MCF 10A (cell line): Measurements from ENCODE around the gene MIB1. TPM values are rescaled to one million over a fixed set of nuclear protein-coding genes. Genes with fewer than 3 reads are reported as not detected.

Experiments used
- BruUV-seq: library from RNA; stranded (reverse); fragments of 400-500 nt; replicated peaks from 2 replicates; lab custom pipeline; 2021; lab: Mats Ljungman, UMichigan
- CTCF ChIA-PET: fragments of 300-600 bp; sonication (Branson Sonifier 250); formaldehyde crosslinking; extraction: SDS; loops from one replicate; lab custom pipeline; 2021; ENCODE audit warnings: antibody characterized with exemption, inconsistent platforms; lab: Yijun Ruan, JAX
- POLR2A ChIA-PET: fragments of 300-600, 350-650 bp; sonication (Branson Sonifier 250); formaldehyde crosslinking; extraction: SDS; loops from one replicate; lab custom pipeline; 2020; ENCODE audit warnings: antibody characterized with exemption, inconsistent platforms; lab: Yijun Ruan, JAX
- DNase-seq: peaks from one replicate; pipeline ENCODE4 v3.0.0-alpha.2; 2018; ENCODE audit not compliant: unreplicated experiment
- H3K27ac Mint-ChIP-seq: one replicate; pipeline ENCODE4 v1.8.0; 2022; ENCODE audit warnings: mild to moderate bottlenecking, low read depth, mixed read lengths; ENCODE audit not compliant: unreplicated experiment
- H3K27me3 Mint-ChIP-seq: one replicate; pipeline ENCODE4 v1.8.0; 2022; ENCODE audit warnings: mixed read lengths; ENCODE audit not compliant: insufficient read depth, unreplicated experiment
- H3K36me3 Mint-ChIP-seq: one replicate; pipeline ENCODE4 v1.8.0; 2022; ENCODE audit warnings: mild to moderate bottlenecking, moderate library complexity, mixed read lengths; ENCODE audit not compliant: insufficient read depth, unreplicated experiment
- H3K4me1 Mint-ChIP-seq: one replicate; pipeline ENCODE4 v1.8.0; 2022; ENCODE audit warnings: mixed read lengths; ENCODE audit not compliant: insufficient read depth, unreplicated experiment
- H3K4me3 Mint-ChIP-seq: one replicate; pipeline ENCODE4 v1.8.0; 2022; ENCODE audit warnings: mild to moderate bottlenecking, moderate library complexity, mixed read lengths; ENCODE audit not compliant: unreplicated experiment
- H3K9me3 Mint-ChIP-seq: one replicate; pipeline ENCODE4 v1.8.0; 2022; ENCODE audit warnings: mixed read lengths; ENCODE audit not compliant: unreplicated experiment
- CTCF ChIP-seq: fragments of 200-600 bp; IDR thresholded peaks from one replicate; pipeline ENCODE4 v1.8.0; 2022; ENCODE audit warnings: antibody characterized with exemption, mild to moderate bottlenecking; ENCODE audit not compliant: unreplicated experiment
- intact Hi-C: fragments of 100-400 bp; cut with micrococcal nuclease; formaldehyde crosslinking; loops from 2 replicates; pipeline ENCODE4 v1.14.1; 2022
- total RNA-seq: library from RNA; stranded (reverse); gene quantifications from 2 replicates; pipeline ENCODE4 v1.2.3, GENCODE V29; 2022

MIB1 gene
- total RNA-seq, 1 experiment from 2014 or later, result 40.5 TPM

DNA sequence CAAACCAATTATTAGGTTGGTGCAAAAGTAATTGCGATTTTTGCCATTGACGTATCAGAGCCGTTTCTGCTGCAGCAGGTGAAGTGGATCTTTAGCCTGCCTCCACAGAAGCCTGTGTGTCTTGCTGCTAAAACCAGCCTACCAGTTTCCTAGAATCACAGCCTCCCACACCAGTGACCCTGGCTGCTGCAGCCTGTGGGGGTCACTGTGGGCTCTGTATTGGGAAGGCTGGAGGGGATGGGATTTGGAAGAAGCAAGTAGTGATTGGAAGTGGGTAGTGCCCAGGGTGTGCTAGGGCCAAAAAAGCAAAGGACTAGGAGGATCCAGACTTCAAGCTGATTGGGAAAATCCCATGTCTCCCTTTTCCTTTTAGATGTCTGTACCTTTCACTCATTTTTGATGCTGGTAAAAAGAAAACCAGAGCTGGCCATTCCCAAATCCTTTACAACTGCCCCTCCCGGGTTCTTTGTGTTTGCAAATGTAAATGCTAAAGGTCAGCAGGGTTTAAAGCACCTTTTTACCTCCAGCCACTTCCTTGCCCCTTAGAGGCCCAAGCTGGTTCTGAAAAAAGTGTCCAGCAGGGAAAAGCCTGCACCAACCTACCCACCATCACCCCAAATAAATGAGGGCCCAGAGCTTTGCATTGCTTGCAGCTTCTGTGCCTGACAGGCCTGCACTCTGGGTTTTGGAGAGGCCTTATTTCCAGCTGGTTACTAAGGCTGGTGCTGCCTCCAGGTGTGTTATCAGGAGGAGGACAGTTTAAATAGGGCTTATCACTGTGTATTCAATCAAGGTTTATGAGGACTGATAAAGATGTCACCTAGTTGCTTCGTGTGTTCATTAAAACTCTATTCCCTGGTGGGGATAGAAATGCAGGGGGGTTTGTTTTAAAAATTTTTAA lies 172.0 kb downstream of the MIB1 start:
- no peak overlapping the region for H3K4me3 Mint-ChIP-seq
- ChIA-PET POLR2A (no interaction called here), CTCF (interaction anchor here (1.0 kb wide), 1 partner anchor 9 kb away, joined by 3 read pairs; no protein-coding TSS in a partner anchor)
- DNase-seq, result no peak
- no peak overlapping the region for H3K27ac Mint-ChIP-seq
- BruUV-seq, result no TSS peak
- no peaks in the 10 kb centered on the region for H3K36me3 Mint-ChIP-seq
- H3K4me1 Mint-ChIP-seq, result peaks cover 6% of the 10 kb centered on the region
- no peak for TF ChIP-seq CTCF
- no peaks in the 10 kb centered on the region for H3K27me3 Mint-ChIP-seq
- H3K9me3 Mint-ChIP-seq, result no peaks in the 10 kb centered on the region
- intact Hi-C loops, result loop anchor here (5.0 to 10.0 kb wide), 2 partner anchors 790 to 1502 kb away; no protein-coding TSS in a partner anchor

DNA sequence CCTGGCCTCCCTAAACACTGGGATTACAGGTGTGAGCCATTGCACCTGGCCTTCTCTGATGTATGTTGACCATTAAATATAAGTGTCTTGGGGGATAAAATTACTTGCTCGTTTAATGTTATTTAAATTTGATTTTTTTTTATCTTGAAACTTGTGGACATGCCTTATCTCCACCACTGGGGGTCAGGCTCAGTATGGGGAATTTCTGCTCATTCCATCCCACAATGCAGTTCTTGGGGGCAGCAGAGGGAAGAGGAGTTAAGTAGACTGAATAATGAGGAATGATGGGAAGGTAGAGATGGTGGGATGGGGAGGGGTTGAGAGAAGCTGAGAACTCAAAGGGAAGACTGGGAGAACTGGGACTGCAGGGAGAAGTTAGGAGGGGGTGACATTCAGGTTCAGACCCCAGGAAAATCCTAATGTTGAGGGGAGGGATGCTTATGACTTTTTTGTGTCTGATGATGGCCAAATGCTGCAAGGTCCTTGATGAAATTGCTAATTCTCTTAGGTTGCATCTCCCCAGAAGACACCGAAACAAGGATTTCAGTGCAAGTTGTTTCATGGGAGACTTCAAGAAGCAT lies 174.2 kb downstream of the MIB1 start:
- intact Hi-C loops, result loop anchor here (1.0 to 10.0 kb wide), 5 partner anchors 42 to 1500 kb away; no protein-coding TSS in a partner anchor

DNA sequence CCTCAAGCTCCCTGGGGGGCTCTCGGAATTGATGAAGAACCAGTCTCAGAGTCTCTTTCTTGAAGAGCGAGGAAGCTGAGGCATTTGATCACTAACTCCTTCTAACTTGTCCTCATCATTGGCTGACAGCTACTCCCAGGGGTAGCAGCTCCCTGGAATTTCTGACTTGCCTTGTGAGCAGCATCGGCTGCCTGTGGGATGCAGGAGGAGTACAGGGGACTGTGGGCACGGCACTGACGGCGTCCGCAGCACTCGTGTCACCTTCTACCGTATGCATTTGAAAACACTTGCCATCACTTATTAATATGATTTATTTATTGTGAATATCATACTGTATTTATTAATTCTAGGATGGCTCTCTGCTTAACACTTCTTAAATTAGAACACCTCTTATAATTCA lies 175.0 kb downstream of the MIB1 start:
- DNase-seq, result no peak
- H3K9me3 Mint-ChIP-seq, result peaks cover 8% of the 10 kb centered on the region
- intact Hi-C loops, result loop anchor here (2.0 to 10.0 kb wide), 2 partner anchors 41 to 1499 kb away; no protein-coding TSS in a partner anchor
- BruUV-seq, result no TSS peak
- ChIA-PET POLR2A (no interaction called here), CTCF (interaction anchor here (0.6 to 2.4 kb wide), 5 partner anchors 13 to 790 kb away, joined by 3 to 15 read pairs (median 3); no protein-coding TSS in a partner anchor)
- H3K27me3 Mint-ChIP-seq, result no peaks in the 10 kb centered on the region
- H3K4me1 Mint-ChIP-seq, result peaks cover 6% of the 10 kb centered on the region
- H3K4me3 Mint-ChIP-seq, result no peak overlapping the region
- TF ChIP-seq CTCF, result no peak
- no peak overlapping the region for H3K27ac Mint-ChIP-seq
- H3K36me3 Mint-ChIP-seq, result no peaks in the 10 kb centered on the region

More for the DNA sequence above, 174.2 kb downstream of the MIB1 start:
- POLR2A ChIA-PET, result no interaction called here
- Mint-ChIP-seq H3K4me3 (no peak overlapping the region), H3K4me1 (peaks cover 6% of the 10 kb centered on the region), H3K27ac (no peak overlapping the region), H3K36me3 (no peaks in the 10 kb centered on the region), H3K27me3 (no peaks in the 10 kb centered on the region), H3K9me3 (peaks cover 8% of the 10 kb centered on the region)
- CTCF ChIA-PET, result interaction anchor here (0.6 to 2.4 kb wide), 5 partner anchors 13 to 791 kb away, joined by 3 to 15 read pairs (median 3); no protein-coding TSS in a partner anchor
- BruUV-seq, result no TSS peak
- peak; percentile 53 for DNase-seq
- peak; percentile 55 for TF ChIP-seq CTCF

- ChIA-PET POLR2A (interaction anchor here (0.6 kb wide), 1 partner anchor 882 kb away, joined by 3 read pairs; no protein-coding TSS in a partner anchor), CTCF (interaction anchor here (0.6 to 1.3 kb wide), 4 partner anchors 79 to 646 kb away, joined by 3 to 4 read pairs (median 3); no protein-coding TSS in a partner anchor)
- Mint-ChIP-seq H3K4me3 (no peak overlapping the region), H3K36me3 (no peaks in the 10 kb centered on the region), H3K27ac (no peak overlapping the region), H3K9me3 (peaks cover 8% of the 10 kb centered on the region), H3K4me1 (peaks cover 6% of the 10 kb centered on the region), H3K27me3 (no peaks in the 10 kb centered on the region)
- no peak for TF ChIP-seq CTCF
- DNase-seq, result no peak
- intact Hi-C loops, result loop anchor here (10.0 kb wide), 1 partner anchor 1498 kb away; no protein-coding TSS in a partner anchor
- BruUV-seq, result no TSS peak
Measured at GRCh38 chr18:21916594-21916993, 176.0 kb downstream of the MIB1 start.
